ENCODE measurements around the gene ACTN2. TPM values are rescaled to one million over a fixed set of nuclear protein-coding genes. Genes with fewer than 3 reads are reported as not detected.

Gene ACTN2
- total RNA-seq, 2 donors from 2014 or later, result not detected

GRCh38 chr1:236760480-236760879 is 74.2 kb downstream of the ACTN2 start:
- DNase-seq (no peak), ATAC-seq (no peak)
- intact Hi-C loops (cut with DNase I, micrococcal nuclease), result no loop called here

GRCh38 chr1:236760986-236761385 is 74.7 kb downstream of the ACTN2 start:
- no peak for ATAC-seq
- DNase-seq, result no peak
- intact Hi-C loops (cut with DNase I, micrococcal nuclease), result no loop called here

GRCh38 chr1:236761397-236762132 is 75.3 kb downstream of the ACTN2 start:
- ATAC-seq (no peak), DNase-seq (no peak)
- intact Hi-C loops (cut with DNase I, micrococcal nuclease), result no loop called here

GRCh38 chr1:236762410-236762809 is 76.1 kb downstream of the ACTN2 start:
- no peak for ATAC-seq
- intact Hi-C loops (cut with DNase I, micrococcal nuclease), result no loop called here
- DNase-seq, result no peak

GRCh38 chr1:236765831-236766230 is 79.5 kb downstream of the ACTN2 start:
- ATAC-seq (no peak), DNase-seq (no peak)
- intact Hi-C loops (cut with DNase I, micrococcal nuclease), result no loop called here

GRCh38 chr1:236766506-236766905 is 80.2 kb downstream of the ACTN2 start:
- intact Hi-C loops (cut with DNase I, micrococcal nuclease), result no loop called here
- no peak for DNase-seq
- ATAC-seq, result no peak

GRCh38 chr1:236767276-236767675 is 81.0 kb downstream of the ACTN2 start:
- no peak for ATAC-seq
- intact Hi-C loops (cut with DNase I, micrococcal nuclease), result no loop called here
- DNase-seq, result no peak

GRCh38 chr1:236768601-236769000 is 82.3 kb downstream of the ACTN2 start:
- DNase-seq (no peak), ATAC-seq (no peak)
- intact Hi-C loops (cut with DNase I, micrococcal nuclease), result no loop called here

- no peak for DNase-seq
- ATAC-seq, result no peak
- intact Hi-C loops (cut with DNase I, micrococcal nuclease), result no loop called here
Measured at GRCh38 chr1:236773919-236774318, 87.6 kb downstream of the ACTN2 start.

- DNase-seq, result no peak
- ATAC-seq, result no peak
- intact Hi-C loops (cut with DNase I, micrococcal nuclease), result no loop called here
Measured at GRCh38 chr1:236774926-236775325, 88.6 kb downstream of the ACTN2 start.

- intact Hi-C loops (cut with DNase I, micrococcal nuclease), result no loop called here
- DNase-seq (no peak), ATAC-seq (no peak)
Measured at GRCh38 chr1:236779312-236779711, 93.0 kb downstream of the ACTN2 start.

GRCh38 chr1:236785477-236785876 is 99.2 kb downstream of the ACTN2 start:
- intact Hi-C loops (cut with DNase I, micrococcal nuclease), result no loop called here
- ATAC-seq, result no peak
- no peak for DNase-seq

- intact Hi-C loops (cut with DNase I, micrococcal nuclease), result no loop called here
- no peak for ATAC-seq
Measured at GRCh38 chr1:236786453-236786852, 100.2 kb downstream of the ACTN2 start.

GRCh38 chr1:236794585-236795034 is 108.3 kb downstream of the ACTN2 start:
- no peak for DNase-seq

More at GRCh38 chr1:236786453-236786852, 100.2 kb downstream of the ACTN2 start:
- DNase-seq, result no peak

GRCh38 chr1:236795035-236795756 is 108.9 kb downstream of the ACTN2 start, which contains the start of gene MTR:
MTR (plus strand) TSS chr1:236795292; CDS start chr1:236795704, 412 bp downstream.
- ATAC-seq (peak; percentile 98), DNase-seq (peak; percentile 99)
- intact Hi-C loops (cut with DNase I, micrococcal nuclease), result no loop called here

More at GRCh38 chr1:236794585-236795034, 108.3 kb downstream of the ACTN2 start:
- no peak for ATAC-seq
- intact Hi-C loops (cut with DNase I, micrococcal nuclease), result no loop called here

- intact Hi-C loops (cut with DNase I, micrococcal nuclease), result no loop called here
- ATAC-seq (peak; percentile 50), DNase-seq (peak in 1 of 2 donors; percentile 51)
Measured at GRCh38 chr1:236795757-236796667, 109.7 kb downstream of the ACTN2 start.

- intact Hi-C loops (cut with DNase I, micrococcal nuclease), result no loop called here
- ATAC-seq, result no peak
- no peak for DNase-seq
Measured at GRCh38 chr1:236799001-236799400, 112.7 kb downstream of the ACTN2 start.

- intact Hi-C loops (cut with DNase I, micrococcal nuclease), result loop anchor here in 1 of 2 donors (10.0 kb wide), 1 partner anchor 195 kb away; the partner anchor contains the start of gene HEATR1
- DNase-seq, result no peak
- ATAC-seq, result no peak
Measured at GRCh38 chr1:236800002-236800620, 113.8 kb downstream of the ACTN2 start.

GRCh38 chr1:236800623-236801022 is 114.3 kb downstream of the ACTN2 start:
- intact Hi-C loops (cut with DNase I, micrococcal nuclease), result loop anchor here in 1 of 2 donors (10.0 kb wide), 1 partner anchor 196 kb away; the partner anchor contains the start of gene HEATR1
- no peak for ATAC-seq

More at GRCh38 chr1:236800623-236801022, 114.3 kb downstream of the ACTN2 start:
- DNase-seq, result no peak

Data from left colon (tissue), 2 donors.